Measurements from ENCODE around the gene PIAS4. TPM values are rescaled to one million over a fixed set of nuclear protein-coding genes. Genes with fewer than 3 reads are reported as not detected.
A peak's percentile ranks its signal among the peaks of the same experiment; 100 is the strongest.

PIAS4 gene
- total and polyA plus RNA-seq, 9 of the 15 experiments (the other 6 are each of a cell fraction or from before 2014, with no cell fraction given) = 0.27 to 34.9 (median 14.4) TPM

DNA sequence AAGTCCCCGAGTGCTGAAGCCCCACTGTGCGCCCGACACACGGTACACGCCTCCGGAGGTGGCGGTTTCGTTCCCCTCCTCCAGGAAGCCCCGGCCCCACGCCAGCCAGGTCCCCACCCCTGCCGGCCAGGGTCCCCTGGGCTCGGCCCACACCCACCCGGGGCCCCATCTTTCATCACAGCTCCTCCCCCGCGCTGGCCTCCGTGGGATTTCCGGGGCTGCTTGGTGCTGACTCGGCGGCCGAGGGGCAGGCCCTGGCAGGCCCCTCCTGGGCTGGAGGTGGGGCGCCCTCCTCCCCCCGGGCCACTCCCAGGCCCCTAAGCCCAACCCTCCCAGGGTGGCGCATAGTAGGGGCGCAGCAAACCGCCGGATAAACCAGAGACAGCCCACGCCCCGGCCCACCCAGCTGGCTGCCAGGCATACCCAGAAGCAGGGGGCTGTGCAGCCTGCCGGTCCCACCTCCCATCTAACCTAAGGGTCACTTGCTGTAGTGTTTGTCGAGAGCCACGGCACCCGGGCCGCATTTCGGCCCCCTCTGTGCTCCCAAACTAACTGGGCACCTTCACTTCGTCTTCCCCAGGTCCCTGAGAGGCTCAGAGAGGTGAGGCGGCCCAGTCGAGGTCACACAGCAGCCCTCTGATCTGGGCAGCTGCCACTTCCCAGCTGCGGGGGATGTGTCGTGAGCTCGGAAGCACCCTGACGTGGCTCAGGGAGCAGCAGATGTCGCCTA is 52.5 kb downstream of the PIAS4 start:
- H3K27ac ChIP-seq (ENCODE audit: extremely low read depth, low read depth, low read length) = peak overlapping the region; percentile 88; the same call in 2 of the 3 replicates
- FAIRE-seq = no peak
- peaks cover 36 to 76% of the 10 kb centered on the region in 2 experiments; a peak in 4 of 5 replicates for H3K4me1 ChIP-seq (replicated peaks in 1 of 2; ENCODE audit: control insufficient read depth in 2 of 2, insufficient read depth in 2 of 2, low read length in 2 of 2)
- peak; percentile 58 to 67 (median 62) for DNase-seq (ENCODE audit: extremely low read depth in 1 of 4, low spot score in 3 of 4)
- no TSS peak for BruUV-seq (replicated peaks)
- H3K9me1 ChIP-seq (ENCODE audit: control insufficient read depth, insufficient read depth, low read length) = peaks cover 20% of the 10 kb centered on the region
- H3K79me2 ChIP-seq (ENCODE audit: control insufficient read depth, insufficient read depth, low read length) = peaks cover 99% of the 10 kb centered on the region
- H4K20me1 ChIP-seq (replicated peaks; ENCODE audit: control insufficient read depth, insufficient read depth, low read length) = peaks cover 67% of the 10 kb centered on the region
- ChIA-PET CTCF (ENCODE audit: low intra/inter-chr PET ratio) (no interaction called here), POLR2A (interaction anchor here (0.6 to 0.7 kb wide), 3 partner anchors 41 to 143 kb away, joined by 3 to 4 read pairs (median 3); partner anchors contain the start of gene EEF2)
- peak overlapping the region; percentile 33 for H3K4me3 ChIP-seq
- no peaks in the 10 kb centered on the region; the same call in 1 of the 2 replicates for H3K9me3 ChIP-seq (replicated peaks; ENCODE audit: control insufficient read depth, insufficient read depth, low read depth, low read length)
- WGBS (ENCODE audit: insufficient coverage, low coverage, missing lambda C conversion rate) = 57% methylated on average over 18 of the region's 42 CpGs
- in situ Hi-C loops (cut with MboI) = no loop called here
- H2AFZ ChIP-seq (ENCODE audit: low read depth, low read length) = no peak overlapping the region
- ATAC-seq = peak; percentile 8
- peak overlapping the region; percentile 66 for H3K4me2 ChIP-seq (ENCODE audit: insufficient read depth, low read length)
- H3K36me3 ChIP-seq (ENCODE audit: control insufficient read depth, insufficient read depth, low read length) = peaks cover 82% of the 10 kb centered on the region; the same call in 2 of the 3 replicates
- intact Hi-C loops (cut with micrococcal nuclease) = loop anchor here (10.0 kb wide), 1 partner anchor 125 kb away; the partner anchor contains the start of genes ANKRD24 and SIRT6
- H3K9ac ChIP-seq (ENCODE audit: insufficient read depth in 1 of 2, low read depth in 2 of 2, low read length in 2 of 2) = peak overlapping the region; percentile 76 to 95; a peak in 3 of 4 replicates
- H3K27me3 ChIP-seq (ENCODE audit: control insufficient read depth in 2 of 2, insufficient read depth in 2 of 2, low read length in 2 of 2) = no peaks in the 10 kb centered on the region
- TF ChIP-seq ZNF507 (tag; conservative IDR thresholded peaks at IDR 0.05) (no peak), ARID1B (IDR thresholded peaks at IDR 0.05) (peak; percentile 24; the same call in 1 of the 2 replicates), RBM25 (IDR thresholded peaks at IDR 0.05; ENCODE audit: low read depth, low read length, severe bottlenecking) (peak; percentile 60), ZKSCAN1 (IDR thresholded peaks at IDR 0.05; ENCODE audit: low read depth, low read length) (peak; percentile 99), NEUROD1 (IDR thresholded peaks at IDR 0.05; ENCODE audit: borderline replicate concordance, low read depth, low read length, partially characterized antibody) (no peak), RBFOX2 (IDR thresholded peaks at IDR 0.05; ENCODE audit: low read depth, low read length) (peak; percentile 51), ZFP36 (IDR thresholded peaks at IDR 0.05; ENCODE audit: low read depth, low read length, partially characterized antibody) (peak; percentile 86), TAF9B (IDR thresholded peaks at IDR 0.05; ENCODE audit: partially characterized antibody) (no peak), ATF1 (CRISPR knock-in tag; IDR thresholded peaks at IDR 0.05) (no peak), ATF1 (tag; IDR thresholded peaks at IDR 0.05) (no peak), SRSF1 (IDR thresholded peaks at IDR 0.05; ENCODE audit: low read depth, low read length) (no peak), SETDB1 (IDR thresholded peaks at IDR 0.05; ENCODE audit: low read length) (no peak)
- TF ChIP-seq, protein P1, sequence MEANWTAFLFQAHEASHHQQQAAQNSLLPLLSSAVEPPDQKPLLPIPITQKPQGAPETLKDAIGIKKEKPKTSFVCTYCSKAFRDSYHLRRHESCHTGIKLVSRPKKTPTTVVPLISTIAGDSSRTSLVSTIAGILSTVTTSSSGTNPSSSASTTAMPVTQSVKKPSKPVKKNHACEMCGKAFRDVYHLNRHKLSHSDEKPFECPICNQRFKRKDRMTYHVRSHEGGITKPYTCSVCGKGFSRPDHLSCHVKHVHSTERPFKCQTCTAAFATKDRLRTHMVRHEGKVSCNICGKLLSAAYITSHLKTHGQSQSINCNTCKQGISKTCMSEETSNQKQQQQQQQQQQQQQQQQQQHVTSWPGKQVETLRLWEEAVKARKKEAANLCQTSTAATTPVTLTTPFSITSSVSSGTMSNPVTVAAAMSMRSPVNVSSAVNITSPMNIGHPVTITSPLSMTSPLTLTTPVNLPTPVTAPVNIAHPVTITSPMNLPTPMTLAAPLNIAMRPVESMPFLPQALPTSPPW (CRISPR knock-in tag; IDR thresholded peaks at IDR 0.05) = peak; percentile 74
- TF ChIP-seq, protein P2, sequence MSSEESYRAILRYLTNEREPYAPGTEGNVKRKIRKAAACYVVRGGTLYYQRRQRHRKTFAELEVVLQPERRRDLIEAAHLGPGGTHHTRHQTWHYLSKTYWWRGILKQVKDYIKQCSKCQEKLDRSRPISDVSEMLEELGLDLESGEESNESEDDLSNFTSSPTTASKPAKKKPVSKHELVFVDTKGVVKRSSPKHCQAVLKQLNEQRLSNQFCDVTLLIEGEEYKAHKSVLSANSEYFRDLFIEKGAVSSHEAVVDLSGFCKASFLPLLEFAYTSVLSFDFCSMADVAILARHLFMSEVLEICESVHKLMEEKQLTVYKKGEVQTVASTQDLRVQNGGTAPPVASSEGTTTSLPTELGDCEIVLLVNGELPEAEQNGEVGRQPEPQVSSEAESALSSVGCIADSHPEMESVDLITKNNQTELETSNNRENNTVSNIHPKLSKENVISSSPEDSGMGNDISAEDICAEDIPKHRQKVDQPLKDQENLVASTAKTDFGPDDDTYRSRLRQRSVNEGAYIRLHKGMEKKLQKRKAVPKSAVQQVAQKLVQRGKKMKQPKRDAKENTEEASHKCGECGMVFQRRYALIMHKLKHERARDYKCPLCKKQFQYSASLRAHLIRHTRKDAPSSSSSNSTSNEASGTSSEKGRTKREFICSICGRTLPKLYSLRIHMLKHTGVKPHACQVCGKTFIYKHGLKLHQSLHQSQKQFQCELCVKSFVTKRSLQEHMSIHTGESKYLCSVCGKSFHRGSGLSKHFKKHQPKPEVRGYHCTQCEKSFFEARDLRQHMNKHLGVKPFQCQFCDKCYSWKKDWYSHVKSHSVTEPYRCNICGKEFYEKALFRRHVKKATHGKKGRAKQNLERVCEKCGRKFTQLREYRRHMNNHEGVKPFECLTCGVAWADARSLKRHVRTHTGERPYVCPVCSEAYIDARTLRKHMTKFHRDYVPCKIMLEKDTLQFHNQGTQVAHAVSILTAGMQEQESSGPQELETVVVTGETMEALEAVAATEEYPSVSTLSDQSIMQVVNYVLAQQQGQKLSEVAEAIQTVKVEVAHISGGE (CRISPR knock-in tag; IDR thresholded peaks at IDR 0.05) = 0 out of 6 replicates have a peak, but pooled peaks of 1 of the 3 experiments have one; percentile 33
- TF ChIP-seq, protein P3, sequence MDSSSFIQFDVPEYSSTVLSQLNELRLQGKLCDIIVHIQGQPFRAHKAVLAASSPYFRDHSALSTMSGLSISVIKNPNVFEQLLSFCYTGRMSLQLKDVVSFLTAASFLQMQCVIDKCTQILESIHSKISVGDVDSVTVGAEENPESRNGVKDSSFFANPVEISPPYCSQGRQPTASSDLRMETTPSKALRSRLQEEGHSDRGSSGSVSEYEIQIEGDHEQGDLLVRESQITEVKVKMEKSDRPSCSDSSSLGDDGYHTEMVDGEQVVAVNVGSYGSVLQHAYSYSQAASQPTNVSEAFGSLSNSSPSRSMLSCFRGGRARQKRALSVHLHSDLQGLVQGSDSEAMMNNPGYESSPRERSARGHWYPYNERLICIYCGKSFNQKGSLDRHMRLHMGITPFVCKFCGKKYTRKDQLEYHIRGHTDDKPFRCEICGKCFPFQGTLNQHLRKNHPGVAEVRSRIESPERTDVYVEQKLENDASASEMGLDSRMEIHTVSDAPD (CRISPR knock-in tag; IDR thresholded peaks at IDR 0.05) = no peak
